KMS-11 (cell line): ENCODE results near the gene RAD51B.

Experiments used
- H2AFZ ChIP-seq: fragments of 200-600 bp; sonication (generic); 2 replicates; pipeline ENCODE4 v1.6.1; 2016; ENCODE audit warnings: antibody characterized with exemption, mixed run types, low read depth
- H3K27ac ChIP-seq: fragments of 200-600 bp; sonication (generic); 2 replicates; pipeline ENCODE4 v1.6.1; 2016; ENCODE audit warnings: mild to moderate bottlenecking, mixed run types
- H3K27me3 ChIP-seq: fragments of 200-600 bp; sonication (generic); 2 replicates; pipeline ENCODE4 v1.6.1; 2017; ENCODE audit warnings: mild to moderate bottlenecking, low read depth, mixed run types, moderate library complexity; ENCODE audit not compliant: insufficient read depth
- H3K36me3 ChIP-seq: fragments of 200-600 bp; sonication (generic); 2 replicates; pipeline ENCODE4 v1.6.1; 2017; ENCODE audit warnings: mild to moderate bottlenecking, mixed run types; ENCODE audit not compliant: insufficient read depth
- H3K4me1 ChIP-seq: fragments of 200-600 bp; sonication (generic); 2 replicates; pipeline ENCODE4 v1.6.1; 2016; ENCODE audit warnings: mild to moderate bottlenecking, low read depth, mixed run types; ENCODE audit not compliant: poor library complexity, severe bottlenecking
- H3K4me2 ChIP-seq: fragments of 200-600 bp; sonication (generic); 2 replicates; pipeline ENCODE4 v1.7.0; 2016; ENCODE audit warnings: mild to moderate bottlenecking, mixed run types
- H3K4me3 ChIP-seq: fragments of 200-600 bp; sonication (generic); IDR thresholded peaks from 2 replicates; pipeline ENCODE4 v1.6.1; 2017; ENCODE audit warnings: low read depth, low read length, mixed read lengths; ENCODE audit not compliant: insufficient read depth
- H3K79me2 ChIP-seq: fragments of 200-600 bp; sonication (generic); 2 replicates; pipeline ENCODE4 v1.6.1; 2016; ENCODE audit warnings: low read depth, mixed run types; ENCODE audit not compliant: insufficient read depth
- H3K9ac ChIP-seq: fragments of 200-600 bp; sonication (generic); 2 replicates; pipeline ENCODE4 v1.6.1; 2016; ENCODE audit warnings: mild to moderate bottlenecking, mixed run types
- H4K20me1 ChIP-seq: fragments of 200-600 bp; sonication (generic); 2 replicates; pipeline ENCODE4 v1.6.1; 2016; ENCODE audit warnings: mild to moderate bottlenecking, mixed run types; ENCODE audit not compliant: insufficient read depth
- TF ChIP-seq, protein P1 (sequence below): fragments of 200-600 bp; sonication (generic); conservative IDR thresholded peaks from 2 replicates; pipeline ENCODE4 v1.6.1; 2017; ENCODE audit warnings: low read depth, mild to moderate bottlenecking, antibody characterized with exemption, low read length, moderate library complexity, mixed read lengths

Gene RAD51B

DNA sequence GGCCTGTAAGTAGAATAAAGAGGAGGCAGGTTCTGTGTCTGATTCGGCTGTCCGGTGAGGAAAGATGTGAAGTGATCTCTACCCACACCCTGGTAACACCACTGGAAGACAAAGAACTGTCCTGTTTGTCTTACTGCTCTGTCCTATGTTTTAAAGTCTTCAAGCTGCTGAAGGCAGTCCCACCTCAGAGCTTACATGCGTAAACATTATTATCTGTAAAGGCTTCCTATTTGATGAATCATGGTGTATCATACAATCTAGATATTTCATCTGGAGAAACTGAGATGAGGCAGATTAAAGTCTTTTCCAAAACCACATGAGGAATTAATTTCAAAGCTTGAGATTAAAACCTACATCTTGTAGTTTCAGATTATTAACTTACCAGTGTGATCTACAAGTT lies 545.6 kb downstream of the RAD51B start:
- Histone ChIP-seq H3K36me3 (no peaks in the 10 kb centered on the region), H3K4me3 (no peak overlapping the region), H2AFZ (no peak overlapping the region), H3K27me3 (no peaks in the 10 kb centered on the region), H3K4me1 (peaks cover 16% of the 10 kb centered on the region), H3K27ac (no peak overlapping the region), H3K9ac (no peak overlapping the region), H4K20me1 (no peaks in the 10 kb centered on the region), H3K79me2 (no peaks in the 10 kb centered on the region), H3K4me2 (no peak overlapping the region)
- TF ChIP-seq, protein P1, sequence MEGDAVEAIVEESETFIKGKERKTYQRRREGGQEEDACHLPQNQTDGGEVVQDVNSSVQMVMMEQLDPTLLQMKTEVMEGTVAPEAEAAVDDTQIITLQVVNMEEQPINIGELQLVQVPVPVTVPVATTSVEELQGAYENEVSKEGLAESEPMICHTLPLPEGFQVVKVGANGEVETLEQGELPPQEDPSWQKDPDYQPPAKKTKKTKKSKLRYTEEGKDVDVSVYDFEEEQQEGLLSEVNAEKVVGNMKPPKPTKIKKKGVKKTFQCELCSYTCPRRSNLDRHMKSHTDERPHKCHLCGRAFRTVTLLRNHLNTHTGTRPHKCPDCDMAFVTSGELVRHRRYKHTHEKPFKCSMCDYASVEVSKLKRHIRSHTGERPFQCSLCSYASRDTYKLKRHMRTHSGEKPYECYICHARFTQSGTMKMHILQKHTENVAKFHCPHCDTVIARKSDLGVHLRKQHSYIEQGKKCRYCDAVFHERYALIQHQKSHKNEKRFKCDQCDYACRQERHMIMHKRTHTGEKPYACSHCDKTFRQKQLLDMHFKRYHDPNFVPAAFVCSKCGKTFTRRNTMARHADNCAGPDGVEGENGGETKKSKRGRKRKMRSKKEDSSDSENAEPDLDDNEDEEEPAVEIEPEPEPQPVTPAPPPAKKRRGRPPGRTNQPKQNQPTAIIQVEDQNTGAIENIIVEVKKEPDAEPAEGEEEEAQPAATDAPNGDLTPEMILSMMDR, result no peak

DNA sequence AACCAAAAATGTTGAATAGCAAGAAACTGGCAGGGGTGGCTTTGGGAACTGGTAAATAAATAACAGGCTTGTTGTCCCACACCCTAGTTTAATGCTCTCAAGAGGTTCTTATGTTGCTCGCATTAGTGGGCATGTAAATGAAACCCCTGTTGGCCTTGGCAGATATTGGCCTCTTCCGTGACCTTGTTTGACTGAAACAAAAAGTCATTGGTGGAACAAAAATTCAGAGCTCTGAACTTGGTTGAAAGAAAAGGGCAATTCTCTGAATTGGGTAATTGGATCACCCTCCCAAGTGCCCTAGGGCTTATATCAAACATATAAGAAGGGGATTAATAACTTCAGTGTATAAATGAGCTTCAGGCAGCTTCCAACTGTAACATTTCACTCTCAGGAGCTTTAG lies 547.1 kb downstream of the RAD51B start:
- Histone ChIP-seq H3K27me3 (no peaks in the 10 kb centered on the region), H3K4me2 (no peak overlapping the region), H3K36me3 (no peaks in the 10 kb centered on the region), H4K20me1 (no peaks in the 10 kb centered on the region), H3K4me3 (no peak overlapping the region), H2AFZ (no peak overlapping the region), H3K4me1 (peaks cover 16% of the 10 kb centered on the region), H3K9ac (no peak overlapping the region), H3K27ac (no peak overlapping the region), H3K79me2 (no peaks in the 10 kb centered on the region)
- TF ChIP-seq, protein P1, result no peak

DNA sequence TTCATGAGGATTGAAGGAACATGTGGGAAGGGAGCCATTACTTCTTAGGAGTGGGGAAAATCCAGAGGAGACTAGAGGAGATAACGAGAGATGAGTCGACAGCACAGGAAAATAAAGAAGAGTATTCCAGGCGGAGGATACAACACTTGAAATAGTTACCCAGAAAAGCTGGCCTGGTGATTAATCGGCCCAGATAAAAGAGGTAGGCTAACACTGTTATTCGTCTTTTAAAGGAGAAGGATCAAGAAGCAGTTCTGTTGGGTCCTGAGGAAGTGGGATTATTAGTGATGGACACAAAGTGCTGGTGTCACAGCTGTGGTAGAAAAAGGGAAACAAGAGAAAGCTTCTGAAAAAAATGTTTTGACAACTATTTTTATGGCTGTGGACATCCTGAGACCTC lies 548.0 kb downstream of the RAD51B start:
- Histone ChIP-seq H3K79me2 (no peaks in the 10 kb centered on the region), H3K4me3 (no peak overlapping the region), H3K9ac (no peak overlapping the region), H3K4me2 (no peak overlapping the region), H3K27ac (no peak overlapping the region), H3K27me3 (no peaks in the 10 kb centered on the region), H2AFZ (no peak overlapping the region), H3K4me1 (peaks cover 16% of the 10 kb centered on the region), H3K36me3 (no peaks in the 10 kb centered on the region), H4K20me1 (no peaks in the 10 kb centered on the region)
- TF ChIP-seq, protein P1, result no peak

DNA sequence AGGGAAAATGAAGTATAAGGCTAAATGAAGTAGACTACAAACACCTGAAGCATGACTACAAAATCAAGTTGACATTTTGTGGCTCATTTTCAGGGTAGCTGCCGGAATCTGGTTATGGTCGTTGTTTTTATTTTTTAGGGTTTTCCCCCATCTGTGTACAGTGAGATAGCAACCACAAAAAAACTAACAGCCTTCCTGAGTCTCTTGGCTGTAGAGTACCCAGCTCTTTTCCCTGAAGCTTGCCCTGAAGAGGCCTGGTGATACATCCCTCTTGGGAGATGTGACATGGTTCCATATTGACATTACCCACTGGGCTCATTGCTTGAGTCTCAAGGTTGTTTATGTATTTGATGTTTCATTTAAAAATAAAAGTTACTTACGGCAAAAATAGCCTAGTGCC lies 549.3 kb downstream of the RAD51B start:
- TF ChIP-seq, protein P1, result no peak
- Histone ChIP-seq H4K20me1 (no peaks in the 10 kb centered on the region), H3K9ac (no peak overlapping the region), H3K4me1 (peaks cover 16% of the 10 kb centered on the region), H3K27me3 (no peaks in the 10 kb centered on the region), H3K4me3 (no peak overlapping the region), H3K27ac (no peak overlapping the region), H3K79me2 (no peaks in the 10 kb centered on the region), H3K36me3 (no peaks in the 10 kb centered on the region), H2AFZ (no peak overlapping the region), H3K4me2 (no peak overlapping the region)
